Measurements from ENCODE around the gene METAP1D.

The METAP1D gene

GRCh38 chr2:172082105-172082943, 82.6 kb downstream of the METAP1D start:
- DNase-seq = no peak

GRCh38 chr2:172082944-172083627, 83.3 kb downstream of the METAP1D start:
- DNase-seq = no peak

GRCh38 chr2:172083628-172084394, 84.1 kb downstream of the METAP1D start:
- DNase-seq = no peak

DNA sequence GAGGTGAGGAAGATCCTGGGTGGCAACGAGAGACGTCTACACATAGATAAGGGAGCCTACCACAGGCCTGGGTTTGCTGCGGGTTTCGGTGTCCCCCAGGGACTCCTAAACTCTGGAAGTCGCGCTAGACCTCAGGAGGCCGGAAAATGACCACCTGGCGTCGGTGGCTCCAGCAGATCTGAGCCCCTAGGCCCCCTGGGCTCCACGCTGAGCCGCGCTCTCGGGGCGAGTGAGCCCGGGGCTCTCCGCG, 84.6 kb downstream of the METAP1D start:
- no peak for DNase-seq

DNA sequence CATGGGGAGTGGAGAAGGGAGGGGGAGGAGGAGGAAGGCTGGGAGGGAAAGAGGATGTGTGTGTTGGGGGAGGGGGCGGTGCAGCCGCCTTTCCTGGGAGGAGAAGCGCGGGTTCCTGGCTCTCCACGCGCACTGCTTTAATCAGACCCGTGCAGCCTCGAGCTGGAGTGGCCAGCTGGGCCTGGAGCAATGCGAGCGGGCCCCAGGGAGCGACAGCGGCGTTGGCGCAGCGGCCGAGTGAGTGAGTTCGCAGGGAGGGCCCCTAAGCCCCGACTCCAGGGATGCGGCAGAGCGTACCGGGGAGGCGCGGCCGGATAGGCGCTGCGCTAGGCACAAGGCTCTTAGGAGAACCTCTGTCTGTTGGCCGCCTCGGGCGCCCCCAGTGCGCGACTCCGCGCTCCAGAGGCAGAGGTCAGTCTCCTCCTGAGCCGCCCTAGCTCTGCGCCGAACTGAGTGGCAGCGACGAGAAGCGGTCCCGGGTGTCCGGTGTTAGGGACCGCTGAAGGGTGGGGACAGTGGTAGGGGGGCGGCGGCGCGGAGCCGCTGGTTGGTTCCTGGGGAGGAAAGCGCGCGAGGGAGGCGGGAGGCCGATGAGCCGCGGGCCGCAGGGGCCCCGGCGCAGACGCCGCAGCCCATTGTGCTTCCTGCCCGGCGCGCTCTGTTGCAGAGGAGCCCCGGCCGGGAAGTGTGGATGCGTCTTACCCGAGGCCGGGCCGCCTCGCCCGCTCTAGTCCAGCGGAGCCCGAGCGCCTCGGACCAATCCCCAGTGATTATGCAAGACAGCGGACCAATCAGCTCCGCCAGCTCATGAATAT, 85.1 kb downstream of the METAP1D start:
- DNase-seq = no peak

GRCh38 chr2:172085460-172086159, 85.9 kb downstream of the METAP1D start, which contains the start of gene DLX1:
Gene DLX1, plus strand, starts transcription at chr2:172085507. Its CDS starts 171 bp downstream, at chr2:172085678.
- DNase-seq = no peak

GRCh38 chr2:172086241-172087206, 86.8 kb downstream of the METAP1D start:
- no peak for DNase-seq

DNA sequence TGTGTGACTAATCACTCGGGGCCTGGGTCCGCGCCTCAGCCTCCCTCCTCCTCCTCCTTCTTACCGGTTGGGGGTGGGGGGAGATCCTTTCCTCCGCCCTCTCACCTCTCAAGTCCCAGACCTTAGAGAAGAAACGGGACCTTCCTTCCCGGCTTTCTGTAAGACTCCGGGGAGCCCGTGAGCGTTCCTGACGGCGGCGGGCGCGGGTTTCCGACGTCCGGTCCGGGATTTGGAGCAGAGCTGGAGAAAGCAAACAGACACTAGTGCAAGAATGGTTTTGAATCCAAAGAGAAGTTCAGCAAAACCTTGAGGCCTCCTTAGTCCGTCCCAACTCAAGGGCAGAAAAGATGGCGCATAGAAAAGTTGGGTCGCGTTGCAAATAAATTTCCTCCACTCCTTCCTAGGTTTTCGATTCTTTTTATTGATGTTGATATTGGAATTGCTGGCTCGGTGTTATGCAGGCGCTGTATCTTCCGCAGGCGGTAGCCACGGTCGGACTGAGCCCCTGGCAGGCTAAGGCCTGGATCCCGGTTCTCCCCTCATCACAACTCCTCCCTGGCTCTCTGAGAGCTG, 87.5 kb downstream of the METAP1D start:
- DNase-seq = no peak

GRCh38 chr2:172087780-172088244, 88.1 kb downstream of the METAP1D start:
- DNase-seq = no peak

DNA sequence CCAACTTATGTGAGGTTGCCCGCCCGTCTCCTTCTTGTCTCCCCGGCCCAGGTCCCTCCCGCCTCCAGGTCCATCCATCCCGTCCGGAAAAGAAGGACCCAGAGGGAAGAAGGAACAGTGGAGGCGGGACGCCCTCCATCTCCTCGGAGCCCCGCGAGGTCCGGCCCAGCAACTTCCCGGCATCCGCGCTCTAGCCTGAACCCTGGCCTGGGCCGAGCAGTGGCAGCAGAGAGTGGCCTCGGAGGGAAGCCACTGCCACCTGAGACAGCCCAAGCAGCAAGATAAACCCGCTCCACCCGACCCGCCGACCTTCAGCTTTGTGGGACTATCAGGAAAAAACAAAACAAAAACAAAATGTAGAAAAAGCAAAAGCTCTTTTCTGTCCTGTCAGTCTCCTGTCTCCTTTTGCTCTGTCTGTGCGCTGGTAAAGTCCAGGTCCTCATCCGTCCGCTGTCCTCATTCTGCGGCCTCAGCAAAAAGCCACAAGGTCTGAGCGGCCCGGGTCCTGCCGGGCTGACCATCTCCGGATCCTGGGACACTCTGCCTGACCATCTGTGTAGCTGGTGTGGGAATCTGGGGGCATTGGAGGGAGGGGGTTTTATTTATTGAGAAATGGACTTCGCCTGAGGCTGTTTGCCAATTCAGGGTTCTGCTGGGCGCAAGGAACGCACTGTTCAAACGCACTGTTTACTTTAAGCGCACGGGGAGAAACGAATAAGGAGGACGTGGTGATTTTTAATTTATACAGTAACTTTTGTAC, 88.7 kb downstream of the METAP1D start:
- no peak for DNase-seq

GRCh38 chr2:172089005-172089504, 89.3 kb downstream of the METAP1D start:
- DNase-seq = no peak

DNA sequence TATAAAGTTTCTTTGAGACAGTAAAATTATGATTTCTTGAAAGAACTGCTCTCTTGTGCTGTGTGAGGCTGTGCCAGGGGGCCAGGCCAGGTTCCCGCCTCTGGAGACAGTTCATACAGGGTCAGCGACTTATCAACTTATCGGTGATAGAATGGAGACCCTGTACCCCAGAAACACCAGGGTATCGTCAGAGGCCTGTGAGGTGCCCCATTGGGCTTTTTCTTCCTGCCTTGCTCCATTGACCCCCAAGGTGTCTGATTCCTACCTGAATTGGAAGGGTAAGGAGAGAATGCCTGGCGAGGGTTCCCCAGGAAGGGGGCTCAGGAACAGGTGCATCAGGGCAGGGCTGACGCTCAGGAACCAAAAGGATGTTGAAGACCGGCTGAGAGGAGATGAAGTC, 89.9 kb downstream of the METAP1D start:
- DNase-seq = no peak

GRCh38 chr2:172090044-172090961, 90.5 kb downstream of the METAP1D start:
- DNase-seq = no peak

DNA sequence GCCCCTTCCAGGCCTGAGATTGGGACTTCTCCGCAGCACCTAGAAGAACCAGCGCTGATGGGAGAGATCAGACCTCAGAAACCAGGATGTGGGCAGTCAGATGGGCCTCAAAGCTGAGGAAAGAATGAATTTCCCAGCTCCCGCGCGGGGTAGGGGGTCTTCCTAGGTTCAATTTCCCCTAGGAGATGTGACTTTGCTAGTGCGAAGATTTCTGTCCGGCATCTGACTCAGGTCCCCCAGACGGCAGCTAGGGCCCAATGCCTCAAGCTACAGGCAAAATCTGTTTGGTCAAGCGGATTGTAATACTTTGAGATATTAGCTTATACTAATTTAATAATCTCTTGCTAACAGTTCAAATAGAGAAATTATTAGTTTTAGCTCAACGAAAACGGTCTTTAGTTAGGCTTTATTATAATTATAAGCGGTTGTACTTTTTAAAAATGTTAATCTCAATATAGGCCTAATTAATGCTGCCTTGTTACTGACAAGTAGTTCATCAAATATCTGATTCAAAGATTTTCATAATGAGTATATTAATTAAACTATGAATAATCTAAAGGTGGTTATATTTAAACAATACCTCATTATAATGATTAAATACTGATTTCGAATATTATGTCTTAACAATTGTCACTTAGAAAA, 91.4 kb downstream of the METAP1D start:
- no peak for DNase-seq

GRCh38 chr2:172091761-172092566, 92.2 kb downstream of the METAP1D start:
- no peak for DNase-seq

- DNase-seq = no peak
Measured at GRCh38 chr2:172092716-172093415, 93.1 kb downstream of the METAP1D start.
